GM12878 (cell line): ENCODE data around the gene EIF4H. TPM values are rescaled to one million over a fixed set of nuclear protein-coding genes. Genes with fewer than 3 reads are reported as not detected.
A peak's percentile ranks its signal among the peaks of the same experiment; 100 is the strongest.

ENCODE experiments used
- BHLHE40 ChIP-seq, 2 experiments: fragments of 450-650 bp in 1 of 2; IDR thresholded peaks; 2 replicates each; pipeline ENCODE4 v1.6.1; 2011 to 2017; ENCODE audit warnings: low read depth in 2 of 2, borderline replicate concordance in 1 of 2, improper control_type of control experiment in 1 of 2, low read length in 1 of 2, mild to moderate bottlenecking in 1 of 2
- GABPA ChIP-seq: IDR thresholded peaks from 2 replicates; pipeline ENCODE4 v1.6.1; 2014; ENCODE audit warnings: antibody characterized with exemption, low read depth, mild to moderate bottlenecking, inconsistent platforms
- IRF3 ChIP-seq: fragments of 450-650 bp; IDR thresholded peaks from 2 replicates; pipeline ENCODE4 v1.6.1; 2014; ENCODE audit warnings: mild to moderate bottlenecking
- MAX ChIP-seq: IDR thresholded peaks from 2 replicates; pipeline ENCODE4 v1.6.1; 2012; ENCODE audit warnings: low read depth, low read length, improper control_type of control experiment
- MYC ChIP-seq: IDR thresholded peaks from 2 replicates; pipeline ENCODE4 v1.6.1; 2011; ENCODE audit warnings: mild to moderate bottlenecking, low read length, moderate library complexity, inconsistent platforms; ENCODE audit not compliant: insufficient read depth, insufficient replicate concordance, insufficient read length, severe bottlenecking
- POLR2AphosphoS2 ChIP-seq: IDR thresholded peaks from 2 replicates; pipeline ENCODE4 v1.6.1; 2011; ENCODE audit warnings: low read depth, mild to moderate bottlenecking, low read length, improper control_type of control experiment, moderate library complexity
- SPI1 ChIP-seq: IDR thresholded peaks from 2 replicates; pipeline ENCODE4 v1.6.1; 2011; ENCODE audit warnings: low read depth, mild to moderate bottlenecking, low read length, moderate library complexity, borderline replicate concordance; ENCODE audit not compliant: insufficient read depth
- TCF3 ChIP-seq: IDR thresholded peaks from 2 replicates; pipeline ENCODE4 v1.6.1; 2012; ENCODE audit warnings: low read depth, mild to moderate bottlenecking, low read length, borderline replicate concordance; ENCODE audit not compliant: insufficient read depth
- USF2 ChIP-seq: IDR thresholded peaks from 2 replicates; pipeline ENCODE4 v1.6.1; 2011; ENCODE audit warnings: low read depth, low read length, improper control_type of control experiment, borderline replicate concordance
- ZNF24 ChIP-seq: fragments of 450-650 bp; IDR thresholded peaks from 2 replicates; pipeline ENCODE4 v1.6.1; 2017; ENCODE audit warnings: antibody characterized with exemption, mild to moderate bottlenecking
- ZNF274 ChIP-seq: IDR thresholded peaks from one replicate; pipeline ENCODE4 v1.8.0; 2011; ENCODE audit not compliant: insufficient read length, insufficient read depth
- ZNF687 ChIP-seq: fragments of 450-650 bp; IDR thresholded peaks from 2 replicates; pipeline ENCODE4 v1.6.1; 2017; ENCODE audit warnings: mild to moderate bottlenecking, moderate library complexity
- polyA plus RNA-seq, 11 experiments: library from polyadenylated mRNA; depleted of rRNA in 4 of 11; unstranded in 6 of 11; stranded (reverse) in 5 of 11; fragments of >200 nt; fragmentation: Nextera tagmentation in 4 of 11; fragmentation: Illumina TruSeq in 1 of 11; extraction: Ambion mirVana in 4 of 11; extraction: Trizol in 1 of 11; gene quantifications; 1 replicate in 1 of 11; 2 replicates in 10 of 11; pipeline versions ENCODE4 v1.2.1 to v1.2.3, GENCODE V29; 2011 to 2016; ENCODE audit warnings: inconsistent platforms in 2 of 11, missing spikeins in 2 of 11, low read depth in 1 of 11
- total RNA-seq, 4 experiments: library from RNA; depleted of rRNA in 3 of 4; stranded (reverse); fragments of >200 nt in 3 of 4; fragmentation: Illumina TruSeq in 1 of 4; extraction: Trizol in 1 of 4; gene quantifications; 2 replicates each; pipeline versions ENCODE4 v1.2.1 to v1.2.3, GENCODE V29; 2013 to 2021

EIF4H gene
- total and polyA plus RNA-seq, 10 of the 15 experiments (the other 5 are each of a cell fraction or from before 2014, with no cell fraction given), result 9.9 to 443 (median 258) TPM

- TF ChIP-seq GABPA, result no peak
- 0 out of 2 replicates have a peak, but pooled peaks have one; percentile 5 for TF ChIP-seq ZNF24
- TF ChIP-seq BHLHE40 (IDR thresholded peaks at IDR 0.05; ENCODE audit: borderline replicate concordance in 1 of 2, low read depth in 2 of 2, low read length in 1 of 2), result peak; percentile 86 to 98; a peak in 3 of 4 replicates
- TF ChIP-seq USF2, result peak; percentile 72
- TF ChIP-seq SPI1, result peak; percentile 27; the same call in 1 of the 2 replicates
- TF ChIP-seq MYC, result peak; percentile 96
- TF ChIP-seq POLR2AphosphoS2, result peak; percentile 63; the same call in 1 of the 2 replicates
- no peak for TF ChIP-seq ZNF274
- peak; percentile 84; the same call in 1 of the 2 replicates for TF ChIP-seq TCF3
- TF ChIP-seq ZNF687, result peak; percentile 91
- TF ChIP-seq MAX, result peak; percentile 89
- TF ChIP-seq IRF3, result peak; percentile 63; the same call in 1 of the 2 replicates
- TF ChIP-seq, all 136 proteins: peak for 46
Observed at GRCh38 chr7:74173866-74174605, at the start of gene EIF4H (continued).
